Measurements from ENCODE around the gene RANBP17. TPM values are rescaled to one million over a fixed set of nuclear protein-coding genes. Genes with fewer than 3 reads are reported as not detected.
"Not testable (repeated sequence)": the region's sequence is repeated elsewhere in the genome, so short reads cannot be mapped to it uniquely, and the experiment has no call there.

Gene RANBP17
- total RNA-seq, 1 donor from 2014 or later: 32.8 TPM

DNA sequence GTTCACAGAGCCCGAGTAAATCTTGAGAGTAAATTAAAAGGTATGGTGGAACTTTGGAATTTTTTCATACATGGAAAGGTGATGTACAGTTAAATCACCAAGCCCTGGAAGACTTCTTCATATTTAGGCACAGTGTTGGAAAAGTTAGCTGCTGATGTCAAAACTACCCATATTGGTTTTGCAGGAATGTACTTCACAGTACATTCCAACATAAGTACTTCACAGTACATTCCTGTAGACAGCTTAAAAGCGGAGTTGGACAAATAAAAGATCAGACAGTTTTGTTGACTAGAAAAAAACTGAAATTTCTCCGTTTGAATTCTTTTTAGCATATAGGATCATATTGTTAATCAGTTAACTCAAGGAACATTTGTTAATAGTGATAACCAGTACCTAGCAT is 1.8 kb downstream of the RANBP17 start:
- TF ChIP-seq, protein P1, sequence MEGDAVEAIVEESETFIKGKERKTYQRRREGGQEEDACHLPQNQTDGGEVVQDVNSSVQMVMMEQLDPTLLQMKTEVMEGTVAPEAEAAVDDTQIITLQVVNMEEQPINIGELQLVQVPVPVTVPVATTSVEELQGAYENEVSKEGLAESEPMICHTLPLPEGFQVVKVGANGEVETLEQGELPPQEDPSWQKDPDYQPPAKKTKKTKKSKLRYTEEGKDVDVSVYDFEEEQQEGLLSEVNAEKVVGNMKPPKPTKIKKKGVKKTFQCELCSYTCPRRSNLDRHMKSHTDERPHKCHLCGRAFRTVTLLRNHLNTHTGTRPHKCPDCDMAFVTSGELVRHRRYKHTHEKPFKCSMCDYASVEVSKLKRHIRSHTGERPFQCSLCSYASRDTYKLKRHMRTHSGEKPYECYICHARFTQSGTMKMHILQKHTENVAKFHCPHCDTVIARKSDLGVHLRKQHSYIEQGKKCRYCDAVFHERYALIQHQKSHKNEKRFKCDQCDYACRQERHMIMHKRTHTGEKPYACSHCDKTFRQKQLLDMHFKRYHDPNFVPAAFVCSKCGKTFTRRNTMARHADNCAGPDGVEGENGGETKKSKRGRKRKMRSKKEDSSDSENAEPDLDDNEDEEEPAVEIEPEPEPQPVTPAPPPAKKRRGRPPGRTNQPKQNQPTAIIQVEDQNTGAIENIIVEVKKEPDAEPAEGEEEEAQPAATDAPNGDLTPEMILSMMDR (IDR thresholded peaks at IDR 0.05; ENCODE audit: unreplicated experiment): no peak
- H3K9me3 Mint-ChIP-seq (ENCODE audit: low read depth): peaks cover 20% of the 10 kb centered on the region
- no peak for DNase-seq (ENCODE audit: low spot score, unreplicated experiment)
- peaks cover 6% of the 10 kb centered on the region for H3K36me3 Mint-ChIP-seq (ENCODE audit: insufficient read depth)
- peaks cover 12% of the 10 kb centered on the region for H3K27me3 Mint-ChIP-seq
- peak overlapping the region; percentile 72 for H3K4me3 Mint-ChIP-seq (ENCODE audit: low read depth)
- peaks cover 18% of the 10 kb centered on the region for H3K4me1 Mint-ChIP-seq (ENCODE audit: low read depth)
- no peak overlapping the region for H3K27ac Mint-ChIP-seq

DNA sequence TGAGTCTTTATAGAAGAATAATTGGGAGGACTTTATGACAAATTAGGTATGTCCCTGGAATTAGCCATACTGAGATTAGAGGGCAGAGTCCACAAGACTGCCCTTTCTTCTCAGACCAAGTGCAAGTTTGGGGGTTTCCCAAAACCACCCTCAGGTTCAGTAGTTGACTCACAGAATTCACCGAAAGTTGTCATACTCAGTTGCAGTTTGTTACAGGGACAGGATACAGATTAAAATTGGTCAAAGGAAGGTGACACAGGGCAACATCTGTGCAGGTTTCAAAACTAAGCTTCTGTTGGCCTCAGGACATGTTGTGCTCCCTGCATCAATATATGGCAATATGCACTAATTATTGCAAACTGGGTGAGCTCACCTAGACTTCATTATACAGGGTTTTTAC is 3.8 kb downstream of the RANBP17 start:
- Mint-ChIP-seq H3K4me1 (ENCODE audit: low read depth) (peaks cover 18% of the 10 kb centered on the region), H3K36me3 (ENCODE audit: insufficient read depth) (peaks cover 8% of the 10 kb centered on the region), H3K27me3 (peaks cover 12% of the 10 kb centered on the region), H3K4me3 (ENCODE audit: low read depth) (no peak overlapping the region), H3K27ac (no peak overlapping the region), H3K9me3 (ENCODE audit: low read depth) (peaks cover 9% of the 10 kb centered on the region)
- TF ChIP-seq, protein P1 (IDR thresholded peaks at IDR 0.05; ENCODE audit: unreplicated experiment): no peak
- no peak for DNase-seq (ENCODE audit: low spot score, unreplicated experiment)

DNA sequence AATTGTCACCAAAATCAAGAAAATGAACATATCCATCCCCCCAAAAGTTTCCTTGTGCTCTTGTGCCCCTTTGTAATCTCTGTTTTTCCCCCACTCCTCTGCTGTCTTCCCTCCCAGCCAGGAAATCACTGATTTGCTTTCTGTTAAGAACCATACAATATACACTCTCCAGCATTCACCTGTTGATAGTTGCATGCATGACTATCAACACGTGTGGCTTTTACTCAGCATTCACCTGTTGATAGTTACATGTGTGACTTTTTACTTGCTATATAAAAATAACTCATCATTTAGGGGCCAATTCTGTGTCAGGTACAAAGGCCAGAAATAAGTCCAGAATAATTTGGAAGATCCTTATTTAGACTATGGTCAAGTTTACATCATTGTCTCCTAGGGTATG is 6.0 kb downstream of the RANBP17 start:
- no peak overlapping the region for H3K27ac Mint-ChIP-seq
- peaks cover 10% of the 10 kb centered on the region for H3K36me3 Mint-ChIP-seq (ENCODE audit: insufficient read depth)
- no peak for DNase-seq (ENCODE audit: low spot score, unreplicated experiment)
- H3K27me3 Mint-ChIP-seq: peaks cover 10% of the 10 kb centered on the region
- peaks cover 11% of the 10 kb centered on the region for H3K9me3 Mint-ChIP-seq (ENCODE audit: low read depth)
- TF ChIP-seq, protein P1 (IDR thresholded peaks at IDR 0.05; ENCODE audit: unreplicated experiment): no peak
- H3K4me1 Mint-ChIP-seq (ENCODE audit: low read depth): peaks cover 15% of the 10 kb centered on the region
- no peak overlapping the region for H3K4me3 Mint-ChIP-seq (ENCODE audit: low read depth)

DNA sequence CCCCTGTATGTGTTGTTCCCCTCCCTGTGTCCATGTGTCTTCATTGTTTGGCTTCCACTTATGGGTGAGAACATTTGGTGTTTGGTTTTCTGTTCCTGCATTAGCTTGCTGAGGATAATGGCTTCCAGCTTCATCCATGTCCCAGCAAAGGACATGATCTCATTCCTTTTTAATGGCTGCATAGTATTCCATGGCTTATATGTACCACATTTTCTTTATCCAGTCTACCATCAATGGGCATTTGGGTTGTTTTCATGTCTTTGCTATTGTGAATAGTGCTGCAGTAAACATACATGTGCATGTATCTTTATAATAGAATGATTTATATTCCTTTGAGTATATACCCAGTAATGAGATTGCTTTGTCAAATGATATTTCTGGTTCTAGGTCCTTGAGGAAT is 8.6 kb downstream of the RANBP17 start:
- not testable (repeated sequence) for H3K27me3 Mint-ChIP-seq; H3K27ac Mint-ChIP-seq; H3K4me1 Mint-ChIP-seq (ENCODE audit: low read depth); DNase-seq (ENCODE audit: low spot score, unreplicated experiment); H3K4me3 Mint-ChIP-seq (ENCODE audit: low read depth)
- peaks cover 31% of the 10 kb centered on the region for H3K9me3 Mint-ChIP-seq (ENCODE audit: low read depth)
- H3K36me3 Mint-ChIP-seq (ENCODE audit: insufficient read depth): peaks cover 20% of the 10 kb centered on the region

DNA sequence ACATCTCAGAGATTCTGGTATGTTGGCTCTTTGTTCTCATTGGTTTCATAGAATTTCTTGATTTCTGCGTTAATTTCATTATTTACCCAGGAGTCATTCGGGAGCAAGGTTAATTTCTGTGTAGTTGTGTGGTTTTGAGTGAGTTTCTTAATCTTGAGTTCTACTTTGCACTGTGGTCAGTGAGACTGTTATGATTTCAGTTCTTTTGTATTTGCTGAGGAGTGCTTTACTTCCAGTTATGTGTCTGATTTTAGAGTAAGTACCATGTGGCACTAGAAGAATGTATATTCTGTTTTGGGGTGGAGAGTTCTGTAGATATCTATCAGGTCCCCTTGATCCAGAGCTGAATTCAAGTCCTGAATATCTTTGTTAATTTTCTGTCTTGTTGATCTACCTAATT is 12.2 kb downstream of the RANBP17 start:
- no peak for DNase-seq (ENCODE audit: low spot score, unreplicated experiment)
- H3K9me3 Mint-ChIP-seq (ENCODE audit: low read depth): peaks cover 34% of the 10 kb centered on the region
- H3K4me1 Mint-ChIP-seq (ENCODE audit: low read depth): peaks cover 4% of the 10 kb centered on the region
- peaks cover 20% of the 10 kb centered on the region for H3K36me3 Mint-ChIP-seq (ENCODE audit: insufficient read depth)
- no peak overlapping the region for H3K27ac Mint-ChIP-seq
- H3K27me3 Mint-ChIP-seq: no peaks in the 10 kb centered on the region
- TF ChIP-seq, protein P1 (IDR thresholded peaks at IDR 0.05; ENCODE audit: unreplicated experiment): no peak
- H3K4me3 Mint-ChIP-seq (ENCODE audit: low read depth): no peak overlapping the region

DNA sequence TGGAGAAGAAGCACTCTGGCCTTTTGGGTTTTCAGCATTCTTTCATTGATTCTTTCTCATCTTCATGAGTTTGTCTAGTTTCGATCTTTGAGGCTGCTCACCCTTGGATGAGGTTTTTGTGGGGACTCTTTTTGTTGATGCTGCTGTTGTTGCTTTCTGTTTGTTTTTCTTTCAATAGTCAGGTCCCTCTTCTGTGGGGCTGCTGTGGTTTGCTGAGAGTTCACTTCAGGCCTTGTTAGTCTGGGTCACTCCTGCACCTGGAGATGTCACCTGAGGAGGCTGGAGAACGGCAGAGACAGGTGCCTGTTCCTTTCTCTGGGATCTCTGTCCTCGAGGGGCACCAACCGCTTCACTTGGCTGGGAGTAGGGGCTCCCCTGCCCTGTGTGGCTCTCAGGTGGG is 14.0 kb downstream of the RANBP17 start:
- Mint-ChIP-seq H3K27ac (no peak overlapping the region), H3K36me3 (ENCODE audit: insufficient read depth) (peaks cover 16% of the 10 kb centered on the region)

More for the DNA sequence above, 14.0 kb downstream of the RANBP17 start:
- Mint-ChIP-seq H3K27me3 (no peaks in the 10 kb centered on the region), H3K4me3 (ENCODE audit: low read depth) (no peak overlapping the region), H3K4me1 (ENCODE audit: low read depth) (peaks cover 4% of the 10 kb centered on the region), H3K9me3 (ENCODE audit: low read depth) (peaks cover 34% of the 10 kb centered on the region)
- no peak for DNase-seq (ENCODE audit: low spot score, unreplicated experiment)
- TF ChIP-seq, protein P1 (IDR thresholded peaks at IDR 0.05; ENCODE audit: unreplicated experiment): no peak

Data from progenitor cell of endocrine pancreas (in vitro differentiated cells).